Astrocyte (in vitro differentiated cells and primary cell): ENCODE data around the gene UCHL5. TPM values are rescaled to one million over a fixed set of nuclear protein-coding genes. Genes with fewer than 3 reads are reported as not detected.
A peak's percentile ranks its signal among the peaks of the same experiment; 100 is the strongest.

Source experiments
- DNase-seq: peaks from one replicate; pipeline ENCODE4 v3.0.0-alpha.2; 2010; ENCODE audit warnings: low read depth
- FAIRE-seq: peaks from 2 replicates; lab custom pipeline; 2011; peaks lifted over from hg19 to GRCh38; lab: Jason Lieb, UNC
- H2AFZ ChIP-seq: 2 replicates; pipeline ENCODE4 v1.6.0; 2012; ENCODE audit warnings: low read depth, low read length, inconsistent platforms
- H3K27ac ChIP-seq: 2 replicates; pipeline ENCODE4 v1.5.1; 2011; ENCODE audit warnings: low read depth, low read length, inconsistent platforms
- H3K27me3 ChIP-seq: 2 replicates; pipeline ENCODE4 v1.6.0; 2011; ENCODE audit warnings: low read length, inconsistent platforms; ENCODE audit not compliant: insufficient read depth
- H3K36me3 ChIP-seq: 2 replicates; pipeline ENCODE4 v1.5.1; 2011; ENCODE audit warnings: low read length, inconsistent platforms; ENCODE audit not compliant: insufficient read depth
- H3K4me1 ChIP-seq: 2 replicates; pipeline ENCODE4 v1.5.1; 2011; ENCODE audit warnings: low read length, inconsistent platforms; ENCODE audit not compliant: insufficient read depth
- H3K4me2 ChIP-seq: 2 replicates; pipeline ENCODE4 v1.6.0; 2012; ENCODE audit warnings: low read length, inconsistent platforms
- H3K4me3 ChIP-seq: 2 replicates; pipeline ENCODE4 v1.5.1; 2011; ENCODE audit warnings: low read depth, mild to moderate bottlenecking, low read length, inconsistent platforms; ENCODE audit not compliant: insufficient read depth
- H3K79me2 ChIP-seq: 2 replicates; pipeline ENCODE4 v1.6.0; 2012; ENCODE audit warnings: mild to moderate bottlenecking, low read length, inconsistent platforms; ENCODE audit not compliant: insufficient read depth
- H3K9ac ChIP-seq: 2 replicates; pipeline ENCODE4 v1.6.0; 2012; ENCODE audit warnings: mild to moderate bottlenecking, low read length, inconsistent platforms
- H3K9me3 ChIP-seq: 2 replicates; pipeline ENCODE4 v1.5.1; 2012; ENCODE audit warnings: low read depth, mild to moderate bottlenecking, low read length, inconsistent platforms; ENCODE audit not compliant: insufficient read depth
- H4K20me1 ChIP-seq: 2 replicates; pipeline ENCODE4 v1.6.0; 2012; ENCODE audit warnings: low read length, inconsistent platforms; ENCODE audit not compliant: insufficient read depth
- H3K27ac Mint-ChIP-seq: one replicate; pipeline ENCODE4 v1.8.0; 2021; ENCODE audit warnings: mild to moderate bottlenecking, mixed read lengths; ENCODE audit not compliant: unreplicated experiment
- H3K27me3 Mint-ChIP-seq: one replicate; pipeline ENCODE4 v1.8.0; 2021; ENCODE audit warnings: low read depth, mixed read lengths; ENCODE audit not compliant: unreplicated experiment
- H3K36me3 Mint-ChIP-seq: one replicate; pipeline ENCODE4 v1.8.0; 2021; ENCODE audit warnings: low read depth, mixed read lengths; ENCODE audit not compliant: unreplicated experiment
- H3K4me1 Mint-ChIP-seq: one replicate; pipeline ENCODE4 v1.8.0; 2021; ENCODE audit warnings: low read depth, mixed read lengths; ENCODE audit not compliant: unreplicated experiment
- H3K4me3 Mint-ChIP-seq: one replicate; pipeline ENCODE4 v1.8.0; 2021; ENCODE audit warnings: mild to moderate bottlenecking, moderate library complexity, mixed read lengths; ENCODE audit not compliant: unreplicated experiment
- H3K9me3 Mint-ChIP-seq: one replicate; pipeline ENCODE4 v1.8.0; 2021; ENCODE audit warnings: mild to moderate bottlenecking, mixed read lengths; ENCODE audit not compliant: unreplicated experiment
- CTCF ChIP-seq: IDR thresholded peaks from 2 replicates; pipeline ENCODE4 v1.5.1; 2011; ENCODE audit warnings: low read depth, mild to moderate bottlenecking, inconsistent platforms, low read length, moderate library complexity; ENCODE audit not compliant: insufficient read depth
- EZH2 ChIP-seq: IDR thresholded peaks from 2 replicates; pipeline ENCODE4 v1.6.1; 2012; ENCODE audit warnings: mild to moderate bottlenecking, low read length, inconsistent platforms; ENCODE audit not compliant: insufficient read depth
- total RNA-seq: library from RNA; stranded (reverse); gene quantifications from 2 replicates; pipeline ENCODE4 v1.2.1, GENCODE V29; 2021

The UCHL5 gene
- total RNA-seq, 1 donor from 2014 or later = 33.3 TPM

- H2AFZ ChIP-seq = no peak overlapping the region
- no peaks in the 10 kb centered on the region for H4K20me1 ChIP-seq
- peaks cover 2% of the 10 kb centered on the region for H3K4me1 ChIP-seq
- no peak overlapping the region for H3K4me3 ChIP-seq
- H3K4me1 Mint-ChIP-seq = peaks cover 2% of the 10 kb centered on the region
- peaks cover 5% of the 10 kb centered on the region for H3K36me3 ChIP-seq
- H3K9me3 ChIP-seq = no peaks in the 10 kb centered on the region
- H3K79me2 ChIP-seq = no peaks in the 10 kb centered on the region
- peak; percentile 34 for DNase-seq
- H3K9me3 Mint-ChIP-seq = no peaks in the 10 kb centered on the region
- H3K27ac ChIP-seq = no peak overlapping the region
- no peak overlapping the region for H3K27ac Mint-ChIP-seq
- H3K36me3 Mint-ChIP-seq = no peaks in the 10 kb centered on the region
- peak; percentile 9 for FAIRE-seq
- no peak overlapping the region for H3K4me3 Mint-ChIP-seq
- no peaks in the 10 kb centered on the region for H3K27me3 Mint-ChIP-seq
- H3K27me3 ChIP-seq = no peaks in the 10 kb centered on the region
- H3K4me2 ChIP-seq = no peak overlapping the region
- TF ChIP-seq CTCF (peak; percentile 36), EZH2 (no peak)
- H3K9ac ChIP-seq = no peak overlapping the region
These were observed 39.6 kb downstream of the UCHL5 start for GRCh38 chr1:193019442-193020026.

GRCh38 chr1:193016788-193017187 is 42.4 kb downstream of the UCHL5 start:
- H3K4me2 ChIP-seq = no peak overlapping the region
- peaks cover 5% of the 10 kb centered on the region for H3K4me1 ChIP-seq
- H3K9ac ChIP-seq = no peak overlapping the region
- FAIRE-seq (no peak), DNase-seq (no peak)
- TF ChIP-seq CTCF (no peak), EZH2 (no peak)
- no peak overlapping the region for H3K27ac ChIP-seq
- Mint-ChIP-seq H3K9me3 (no peaks in the 10 kb centered on the region), H3K27me3 (no peaks in the 10 kb centered on the region), H3K4me3 (no peak overlapping the region), H3K4me1 (peaks cover 11% of the 10 kb centered on the region), H3K27ac (no peak overlapping the region), H3K36me3 (no peaks in the 10 kb centered on the region)
- H3K27me3 ChIP-seq = no peaks in the 10 kb centered on the region
- no peaks in the 10 kb centered on the region for H4K20me1 ChIP-seq
- H3K36me3 ChIP-seq = no peaks in the 10 kb centered on the region
- no peak overlapping the region for H2AFZ ChIP-seq
- no peaks in the 10 kb centered on the region for H3K79me2 ChIP-seq
- H3K4me3 ChIP-seq = no peak overlapping the region
- H3K9me3 ChIP-seq = no peaks in the 10 kb centered on the region

- Histone ChIP-seq H3K4me1 (peaks cover 5% of the 10 kb centered on the region), H3K79me2 (no peaks in the 10 kb centered on the region), H3K36me3 (no peaks in the 10 kb centered on the region), H3K4me2 (peak overlapping the region; percentile 8), H3K4me3 (no peak overlapping the region), H2AFZ (no peak overlapping the region), H3K27me3 (no peaks in the 10 kb centered on the region), H4K20me1 (no peaks in the 10 kb centered on the region), H3K9ac (no peak overlapping the region), H3K9me3 (no peaks in the 10 kb centered on the region), H3K27ac (no peak overlapping the region)
- FAIRE-seq (no peak), DNase-seq (peak; percentile 15)
- TF ChIP-seq CTCF = no peak
- Mint-ChIP-seq H3K9me3 (no peaks in the 10 kb centered on the region), H3K36me3 (no peaks in the 10 kb centered on the region), H3K4me3 (no peak overlapping the region), H3K27ac (no peak overlapping the region), H3K27me3 (no peaks in the 10 kb centered on the region), H3K4me1 (peaks cover 11% of the 10 kb centered on the region)
These were observed 44.8 kb downstream of the UCHL5 start for GRCh38 chr1:193014400-193014799.
